Measurements from ENCODE around the gene GARIN1A. TPM values are rescaled to one million over a fixed set of nuclear protein-coding genes. Genes with fewer than 3 reads are reported as not detected.

Gene GARIN1A
- total and polyA plus RNA-seq, 8 donors = 0.50 to 1.8 (median 1.1) TPM; not detected in 1

DNA sequence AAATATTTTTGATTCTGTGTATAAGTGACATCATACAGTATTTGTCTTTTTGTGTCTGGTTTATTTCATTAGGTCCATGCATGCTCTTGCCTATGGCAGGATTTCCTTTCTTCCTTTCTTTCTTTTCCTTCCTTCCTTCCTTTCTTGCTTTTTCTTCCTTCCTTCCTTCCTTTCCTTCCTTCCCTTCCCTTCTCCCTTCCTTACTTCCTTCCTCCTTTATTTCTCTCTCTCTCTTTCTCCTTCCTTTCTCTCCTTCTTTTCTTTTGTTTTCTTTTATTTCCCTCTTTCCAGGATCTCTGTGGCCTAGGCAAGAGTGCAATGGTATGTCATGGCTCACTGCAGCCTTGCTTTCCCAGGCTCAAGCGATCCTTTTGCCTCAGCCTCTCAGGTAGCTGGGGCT lies 35.7 kb downstream of the GARIN1A start:
- Histone ChIP-seq H3K36me3 (no peaks in the 10 kb centered on the region), H3K4me3 (no peak overlapping the region), H3K9me3 (peaks cover 0 to 4% (median 0%) of the 10 kb centered on the region in 4 donors), H3K27ac (no peak overlapping the region), H3K4me1 (no peaks in the 10 kb centered on the region), H3K27me3 (no peaks in the 10 kb centered on the region)
- TF ChIP-seq CTCF (IDR thresholded peaks at IDR 0.05) (no peak), POLR2AphosphoS5 (IDR thresholded peaks at IDR 0.05) (no peak), EP300 (IDR thresholded peaks at IDR 0.05) (no peak), POLR2A (IDR thresholded peaks at IDR 0.05) (no peak)
- WGBS, 5 donors = 81 to 97% (median 85%) methylated on average over 1 of the region's 1 CpG
- no peak for DNase-seq
- intact Hi-C loops (cut with DNase I; ENCODE audit: low total_unique reads) = no loop called here

GRCh38 chr7:128708235-128708634 lies 36.1 kb downstream of the GARIN1A start:
- 82 to 93% (median 88%) methylated on average over 3 of the region's 3 CpGs for WGBS, 5 donors
- Histone ChIP-seq H3K9me3 (peaks cover 0 to 8% (median 0%) of the 10 kb centered on the region in 4 donors), H3K4me3 (no peak overlapping the region), H3K36me3 (no peaks in the 10 kb centered on the region), H3K4me1 (no peaks in the 10 kb centered on the region), H3K27ac (no peak overlapping the region), H3K27me3 (no peaks in the 10 kb centered on the region)
- TF ChIP-seq EP300 (IDR thresholded peaks at IDR 0.05) = no peak
- TF ChIP-seq POLR2A (IDR thresholded peaks at IDR 0.05) = no peak
- no peak for TF ChIP-seq POLR2AphosphoS5 (IDR thresholded peaks at IDR 0.05)
- no peak for TF ChIP-seq CTCF (IDR thresholded peaks at IDR 0.05)
- intact Hi-C loops (cut with DNase I; ENCODE audit: low total_unique reads) = no loop called here
- DNase-seq = no peak

DNA sequence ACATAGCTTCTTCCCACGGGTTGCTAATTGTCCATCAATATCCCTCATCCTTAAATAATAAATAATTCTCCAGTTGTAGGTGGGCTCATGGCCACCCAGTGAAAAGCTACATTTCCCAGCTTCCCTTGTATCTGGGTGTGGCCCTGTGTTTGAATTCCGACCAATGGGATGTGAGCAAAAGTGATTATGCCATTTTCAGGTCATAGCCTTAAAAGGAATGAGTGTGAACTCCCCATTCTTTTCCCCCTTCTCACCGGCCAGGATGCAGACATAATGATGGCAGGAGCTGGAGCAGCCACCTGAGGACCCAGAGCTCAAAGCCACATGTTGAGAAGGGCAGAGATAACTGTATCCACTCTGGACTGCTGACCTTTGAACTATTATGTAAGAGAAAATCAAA lies 36.7 kb downstream of the GARIN1A start:
- Histone ChIP-seq H3K4me1 (no peaks in the 10 kb centered on the region), H3K9me3 (peaks cover 0 to 10% (median 0%) of the 10 kb centered on the region in 4 donors), H3K36me3 (no peaks in the 10 kb centered on the region), H3K4me3 (no peak overlapping the region), H3K27ac (no peak overlapping the region), H3K27me3 (no peaks in the 10 kb centered on the region)
- no peak for TF ChIP-seq CTCF (IDR thresholded peaks at IDR 0.05)
- TF ChIP-seq EP300 (IDR thresholded peaks at IDR 0.05) = no peak
- TF ChIP-seq POLR2AphosphoS5 (IDR thresholded peaks at IDR 0.05) = no peak
- no peak for TF ChIP-seq POLR2A (IDR thresholded peaks at IDR 0.05)
- no peak for DNase-seq
- intact Hi-C loops (cut with DNase I; ENCODE audit: low total_unique reads) = no loop called here
- WGBS, 5 donors = 67 to 79% (median 74%) methylated on average over 3 of the region's 3 CpGs

DNA sequence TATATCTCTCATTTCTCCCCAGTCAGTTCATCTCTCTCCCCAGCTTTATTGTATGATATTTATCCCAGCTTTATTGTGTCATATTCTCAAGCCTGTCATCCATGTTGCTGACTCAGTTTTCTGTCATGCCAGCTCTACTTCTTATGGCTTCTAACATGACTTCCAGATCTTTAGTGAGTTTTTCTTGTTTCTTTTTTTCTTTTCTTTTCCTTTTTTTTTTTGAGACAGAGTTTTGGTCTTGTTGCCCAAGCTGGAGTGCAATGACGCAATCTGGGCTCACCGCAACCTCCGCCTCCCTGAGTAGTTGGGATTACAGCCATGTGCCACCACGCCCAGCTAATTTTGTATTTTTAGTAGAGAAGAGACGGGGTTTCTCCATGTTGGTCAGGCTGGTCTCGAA lies 38.4 kb downstream of the GARIN1A start:
- H3K4me3 ChIP-seq = no peak overlapping the region
- DNase-seq = no peak
- H3K4me1 ChIP-seq = no peaks in the 10 kb centered on the region
- H3K9me3 ChIP-seq = peaks cover 0 to 10% (median 0%) of the 10 kb centered on the region in 4 donors
- 77 to 92% (median 89%) methylated on average over 6 of the region's 6 CpGs for WGBS, 5 donors
- no peak overlapping the region for H3K27ac ChIP-seq
- peaks cover 0 to 4% (median 0%) of the 10 kb centered on the region in 3 donors for H3K27me3 ChIP-seq
- TF ChIP-seq POLR2A (IDR thresholded peaks at IDR 0.05) = no peak
- no peak for TF ChIP-seq CTCF (IDR thresholded peaks at IDR 0.05)
- no peak for TF ChIP-seq EP300 (IDR thresholded peaks at IDR 0.05)
- TF ChIP-seq POLR2AphosphoS5 (IDR thresholded peaks at IDR 0.05) = no peak
- no peaks in the 10 kb centered on the region for H3K36me3 ChIP-seq
- intact Hi-C loops (cut with DNase I; ENCODE audit: low total_unique reads) = no loop called here

All from stomach (tissue), 9 donors.